Caco-2 (cell line): ENCODE measurements around the gene UNC5B. TPM values are rescaled to one million over a fixed set of nuclear protein-coding genes. Genes with fewer than 3 reads are reported as not detected.
A peak's percentile ranks its signal among the peaks of the same experiment; 100 is the strongest.

Experiments
- BruUV-seq: library from RNA; stranded (reverse); fragments of 400-500 nt; replicated peaks from 2 replicates; lab custom pipeline; 2021; lab: Mats Ljungman, UMichigan
- CTCF ChIA-PET: fragments of 300-600 bp; sonication (Branson Sonifier 250); formaldehyde crosslinking; loops from one replicate; lab custom pipeline; 2022; ENCODE audit warnings: antibody characterized with exemption; lab: Charles Lee
- POLR2A ChIA-PET: fragments of 300-600 bp; sonication (Branson Sonifier 250); formaldehyde crosslinking; loops from one replicate; lab custom pipeline; 2022; ENCODE audit warnings: antibody characterized with exemption; lab: Charles Lee
- DNase-seq, 2 experiments: peaks; one replicate each; pipeline versions ENCODE4 v3.0.0 to v3.0.0-alpha.2; 2020 to 2022
- H3K27me3 ChIP-seq: replicated peaks from 2 replicates; pipeline ENCODE4 v1.6.0; 2011; ENCODE audit warnings: low read length; ENCODE audit not compliant: control insufficient read depth, insufficient read depth
- H3K36me3 ChIP-seq: 2 replicates; pipeline ENCODE4 v1.5.1; 2011; ENCODE audit warnings: low read length; ENCODE audit not compliant: control insufficient read depth, insufficient read depth
- H3K4me1 ChIP-seq: fragments of 250-450 bp; sonication (Bioruptor Pico); 2 replicates; pipeline ENCODE4 v1.5.1; 2020; ENCODE audit warnings: mild to moderate bottlenecking
- H3K4me3 ChIP-seq: 2 replicates; pipeline ENCODE4 v1.5.1; 2011; ENCODE audit warnings: low read depth, mild to moderate bottlenecking, control low read depth, low read length
- H3K9me3 ChIP-seq: fragments of 250-450 bp; sonication (Bioruptor Pico); 2 replicates; pipeline ENCODE4 v1.5.1; 2020; ENCODE audit warnings: mild to moderate bottlenecking, moderate library complexity
- H3K27ac Mint-ChIP-seq: one replicate; pipeline ENCODE4 v1.8.0; 2022; ENCODE audit warnings: mixed read lengths; ENCODE audit not compliant: unreplicated experiment
- H3K27me3 Mint-ChIP-seq: one replicate; pipeline ENCODE4 v1.8.0; 2022; ENCODE audit warnings: mixed read lengths; ENCODE audit not compliant: insufficient read depth, unreplicated experiment
- H3K36me3 Mint-ChIP-seq: one replicate; pipeline ENCODE4 v1.8.0; 2022; ENCODE audit warnings: mild to moderate bottlenecking, mixed read lengths; ENCODE audit not compliant: insufficient read depth, unreplicated experiment
- H3K4me1 Mint-ChIP-seq: one replicate; pipeline ENCODE4 v1.8.0; 2022; ENCODE audit warnings: low read depth, mixed read lengths; ENCODE audit not compliant: unreplicated experiment
- H3K4me3 Mint-ChIP-seq: one replicate; pipeline ENCODE4 v1.8.0; 2022; ENCODE audit warnings: mild to moderate bottlenecking, moderate library complexity, mixed read lengths; ENCODE audit not compliant: unreplicated experiment
- H3K9me3 Mint-ChIP-seq: one replicate; pipeline ENCODE4 v1.8.0; 2022; ENCODE audit warnings: mixed read lengths; ENCODE audit not compliant: unreplicated experiment
- intact Hi-C: fragments of 100-400 bp; cut with micrococcal nuclease; formaldehyde crosslinking; loops from one replicate; pipeline ENCODE4 v1.10.0; 2022; ENCODE audit not compliant: unreplicated experiment
- total RNA-seq: library from RNA; stranded (reverse); gene quantifications from 2 replicates; pipeline ENCODE4 v1.2.3, GENCODE V29; 2022
- TF ChIP-seq, protein P1 (sequence below), 2 experiments: fragments of 200-600 bp in 1 of 2; IDR thresholded peaks; 1 replicate in 1 of 2; 2 replicates in 1 of 2; pipeline versions ENCODE4 v1.5.1 to v1.8.0; 2011 to 2022; ENCODE audit warnings: antibody characterized with exemption in 1 of 2, control low read depth in 1 of 2, inconsistent platforms in 1 of 2, low read depth in 1 of 2, low read length in 1 of 2, mild to moderate bottlenecking in 1 of 2, moderate library complexity in 1 of 2; ENCODE audit not compliant: insufficient read depth in 1 of 2, severe bottlenecking in 1 of 2, unreplicated experiment in 1 of 2

Gene UNC5B
- total RNA-seq, 1 experiment from 2014 or later: 22.4 TPM

DNA sequence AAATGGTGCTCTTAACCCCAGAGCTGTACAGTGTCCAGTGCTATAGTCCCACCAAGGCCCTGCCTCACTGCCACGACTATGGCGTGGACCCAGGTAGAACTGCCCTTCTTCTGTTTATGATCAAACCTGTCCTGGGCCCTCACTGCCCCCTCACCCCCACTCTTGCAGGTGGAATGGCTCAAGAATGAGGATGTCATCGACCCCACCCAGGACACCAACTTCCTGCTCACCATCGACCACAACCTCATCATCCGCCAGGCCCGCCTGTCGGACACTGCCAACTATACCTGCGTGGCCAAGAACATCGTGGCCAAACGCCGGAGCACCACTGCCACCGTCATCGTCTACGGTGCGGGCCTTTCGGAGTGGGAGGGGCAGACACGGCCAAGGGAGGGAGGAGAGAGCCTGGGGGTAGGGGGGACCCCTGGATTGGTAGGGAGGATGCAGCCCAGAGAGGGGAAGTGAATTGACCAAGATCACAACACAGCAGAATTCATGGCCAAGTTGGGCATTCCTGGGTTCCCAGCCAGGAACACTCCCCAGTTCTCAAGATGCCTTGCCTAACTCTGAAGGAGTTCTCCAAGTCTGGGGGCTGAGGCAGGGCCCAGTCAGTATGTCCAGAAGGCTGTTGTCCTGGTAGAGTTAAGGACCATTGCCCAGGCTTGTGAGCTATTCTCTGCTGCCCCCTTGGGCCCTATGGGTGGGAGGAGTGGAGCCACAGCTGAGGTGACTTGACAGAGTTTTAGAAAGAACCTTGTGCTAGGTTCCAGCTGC is 74.3 kb downstream of the UNC5B start:
- Histone ChIP-seq H3K27me3 (no peaks in the 10 kb centered on the region), H3K9me3 (no peaks in the 10 kb centered on the region), H3K4me3 (no peak overlapping the region), H3K36me3 (no peaks in the 10 kb centered on the region), H3K4me1 (peaks cover 25% of the 10 kb centered on the region)
- H3K27me3 Mint-ChIP-seq: no peaks in the 10 kb centered on the region
- BruUV-seq: no TSS peak
- intact Hi-C loops: no loop called here
- ChIA-PET POLR2A (no interaction called here), CTCF (interaction anchor here (0.6 to 1.6 kb wide), 3 partner anchors 17 to 27 kb away, joined by 3 read pairs; no protein-coding TSS in a partner anchor)
- no peaks in the 10 kb centered on the region for H3K36me3 Mint-ChIP-seq
- TF ChIP-seq, protein P1, sequence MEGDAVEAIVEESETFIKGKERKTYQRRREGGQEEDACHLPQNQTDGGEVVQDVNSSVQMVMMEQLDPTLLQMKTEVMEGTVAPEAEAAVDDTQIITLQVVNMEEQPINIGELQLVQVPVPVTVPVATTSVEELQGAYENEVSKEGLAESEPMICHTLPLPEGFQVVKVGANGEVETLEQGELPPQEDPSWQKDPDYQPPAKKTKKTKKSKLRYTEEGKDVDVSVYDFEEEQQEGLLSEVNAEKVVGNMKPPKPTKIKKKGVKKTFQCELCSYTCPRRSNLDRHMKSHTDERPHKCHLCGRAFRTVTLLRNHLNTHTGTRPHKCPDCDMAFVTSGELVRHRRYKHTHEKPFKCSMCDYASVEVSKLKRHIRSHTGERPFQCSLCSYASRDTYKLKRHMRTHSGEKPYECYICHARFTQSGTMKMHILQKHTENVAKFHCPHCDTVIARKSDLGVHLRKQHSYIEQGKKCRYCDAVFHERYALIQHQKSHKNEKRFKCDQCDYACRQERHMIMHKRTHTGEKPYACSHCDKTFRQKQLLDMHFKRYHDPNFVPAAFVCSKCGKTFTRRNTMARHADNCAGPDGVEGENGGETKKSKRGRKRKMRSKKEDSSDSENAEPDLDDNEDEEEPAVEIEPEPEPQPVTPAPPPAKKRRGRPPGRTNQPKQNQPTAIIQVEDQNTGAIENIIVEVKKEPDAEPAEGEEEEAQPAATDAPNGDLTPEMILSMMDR (IDR thresholded peaks at IDR 0.05; ENCODE audit: insufficient read depth in 1 of 2, low read depth in 1 of 2, low read length in 1 of 2, severe bottlenecking in 1 of 2, unreplicated experiment in 1 of 2): peak in 1 of 2 experiments; percentile 9
- no peak overlapping the region for H3K27ac Mint-ChIP-seq
- peaks cover 7% of the 10 kb centered on the region for H3K4me1 Mint-ChIP-seq
- H3K9me3 Mint-ChIP-seq: no peaks in the 10 kb centered on the region
- DNase-seq: no peak
- no peak overlapping the region for H3K4me3 Mint-ChIP-seq

DNA sequence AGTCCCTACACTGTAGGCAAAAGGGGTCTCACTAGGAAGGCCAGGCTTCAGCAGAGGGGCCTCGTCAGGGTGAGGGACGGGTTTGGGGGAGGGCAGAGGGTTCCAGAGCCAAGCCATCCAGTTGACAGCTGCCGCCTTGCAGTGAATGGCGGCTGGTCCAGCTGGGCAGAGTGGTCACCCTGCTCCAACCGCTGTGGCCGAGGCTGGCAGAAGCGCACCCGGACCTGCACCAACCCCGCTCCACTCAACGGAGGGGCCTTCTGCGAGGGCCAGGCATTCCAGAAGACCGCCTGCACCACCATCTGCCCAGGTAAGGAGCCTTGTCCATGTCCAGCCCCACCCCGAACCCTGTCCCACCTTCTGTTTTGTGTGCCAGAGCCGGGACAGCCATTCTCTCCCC is 75.1 kb downstream of the UNC5B start:
- Histone ChIP-seq H3K36me3 (no peaks in the 10 kb centered on the region), H3K4me3 (no peak overlapping the region), H3K27me3 (no peaks in the 10 kb centered on the region), H3K9me3 (no peaks in the 10 kb centered on the region), H3K4me1 (peaks cover 25% of the 10 kb centered on the region)
- Mint-ChIP-seq H3K36me3 (no peaks in the 10 kb centered on the region), H3K4me1 (peaks cover 7% of the 10 kb centered on the region), H3K4me3 (no peak overlapping the region), H3K27me3 (no peaks in the 10 kb centered on the region), H3K9me3 (no peaks in the 10 kb centered on the region), H3K27ac (no peak overlapping the region)
- DNase-seq: no peak
- intact Hi-C loops: no loop called here
- ChIA-PET POLR2A (no interaction called here), CTCF (interaction anchor here (0.6 to 1.6 kb wide), 2 partner anchors 17 to 27 kb away, joined by 3 read pairs; no protein-coding TSS in a partner anchor)
- BruUV-seq: no TSS peak
- TF ChIP-seq, protein P1 (IDR thresholded peaks at IDR 0.05; ENCODE audit: insufficient read depth in 1 of 2, low read depth in 1 of 2, low read length in 1 of 2, severe bottlenecking in 1 of 2, unreplicated experiment in 1 of 2): no peak

DNA sequence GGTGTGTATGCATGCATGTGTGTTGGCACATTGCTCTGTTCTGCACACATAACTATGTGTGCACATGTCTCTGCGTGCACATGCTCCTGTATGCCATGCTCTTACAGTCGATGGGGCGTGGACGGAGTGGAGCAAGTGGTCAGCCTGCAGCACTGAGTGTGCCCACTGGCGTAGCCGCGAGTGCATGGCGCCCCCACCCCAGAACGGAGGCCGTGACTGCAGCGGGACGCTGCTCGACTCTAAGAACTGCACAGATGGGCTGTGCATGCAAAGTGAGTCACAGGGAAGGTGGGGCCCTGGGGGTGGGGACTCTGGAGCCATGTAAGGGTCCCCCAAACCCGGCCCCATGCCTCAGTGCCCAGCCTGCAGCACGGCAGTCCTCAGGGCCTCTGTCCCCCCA is 76.1 kb downstream of the UNC5B start:
- H3K27me3 Mint-ChIP-seq: no peaks in the 10 kb centered on the region
- ChIA-PET POLR2A (no interaction called here), CTCF (no interaction called here)
- intact Hi-C loops: no loop called here
- DNase-seq: no peak
- H3K9me3 ChIP-seq: no peaks in the 10 kb centered on the region
- no TSS peak for BruUV-seq
- peaks cover 25% of the 10 kb centered on the region for H3K4me1 ChIP-seq
- no peak overlapping the region for H3K27ac Mint-ChIP-seq
- no peaks in the 10 kb centered on the region for H3K27me3 ChIP-seq
- H3K4me3 ChIP-seq: no peak overlapping the region
- TF ChIP-seq, protein P1 (IDR thresholded peaks at IDR 0.05; ENCODE audit: insufficient read depth in 1 of 2, low read depth in 1 of 2, low read length in 1 of 2, severe bottlenecking in 1 of 2, unreplicated experiment in 1 of 2): no peak
- H3K36me3 ChIP-seq: no peaks in the 10 kb centered on the region
- no peak overlapping the region for H3K4me3 Mint-ChIP-seq
- H3K36me3 Mint-ChIP-seq: no peaks in the 10 kb centered on the region
- peaks cover 7% of the 10 kb centered on the region for H3K4me1 Mint-ChIP-seq
- H3K9me3 Mint-ChIP-seq: no peaks in the 10 kb centered on the region
